GM19193 (cell line): ENCODE data around the gene ANKRD33B.

Experiments used
- POLR2A ChIP-seq: IDR thresholded peaks from 4 replicates; pipeline ENCODE4 v1.6.1; 2011; ENCODE audit not compliant: insufficient read depth, insufficient read length; ENCODE audit errors: extremely low read depth

ANKRD33B gene

GRCh38 chr5:10660135-10660534, 96.3 kb downstream of the ANKRD33B start:
- no peak for TF ChIP-seq POLR2A

GRCh38 chr5:10660720-10661387, 97.0 kb downstream of the ANKRD33B start:
- TF ChIP-seq POLR2A, result no peak

- TF ChIP-seq POLR2A, result no peak
These were observed 97.5 kb downstream of the ANKRD33B start for GRCh38 chr5:10661401-10661800.

- no peak for TF ChIP-seq POLR2A
These were observed 98.2 kb downstream of the ANKRD33B start for GRCh38 chr5:10662083-10662482.

GRCh38 chr5:10662661-10663488, 99.0 kb downstream of the ANKRD33B start:
- no peak for TF ChIP-seq POLR2A

GRCh38 chr5:10663489-10664179, 99.8 kb downstream of the ANKRD33B start:
- no peak for TF ChIP-seq POLR2A

- no peak for TF ChIP-seq POLR2A
These were observed 101.9 kb downstream of the ANKRD33B start for GRCh38 chr5:10665799-10666198.

GRCh38 chr5:10666531-10667299, 102.8 kb downstream of the ANKRD33B start:
- no peak for TF ChIP-seq POLR2A

- TF ChIP-seq POLR2A, result no peak
These were observed 103.7 kb downstream of the ANKRD33B start for GRCh38 chr5:10667431-10668057.

- no peak for TF ChIP-seq POLR2A
These were observed 104.8 kb downstream of the ANKRD33B start for GRCh38 chr5:10668697-10669096.

- no peak for TF ChIP-seq POLR2A
These were observed 106.1 kb downstream of the ANKRD33B start for GRCh38 chr5:10669983-10670382.

GRCh38 chr5:10671041-10672008, 107.5 kb downstream of the ANKRD33B start:
- no peak for TF ChIP-seq POLR2A

GRCh38 chr5:10672146-10673016, 108.5 kb downstream of the ANKRD33B start:
- no peak for TF ChIP-seq POLR2A

GRCh38 chr5:10673017-10673389, 109.1 kb downstream of the ANKRD33B start:
- no peak for TF ChIP-seq POLR2A
